Measurements from ENCODE around the gene TNFRSF11A.

TNFRSF11A gene

DNA sequence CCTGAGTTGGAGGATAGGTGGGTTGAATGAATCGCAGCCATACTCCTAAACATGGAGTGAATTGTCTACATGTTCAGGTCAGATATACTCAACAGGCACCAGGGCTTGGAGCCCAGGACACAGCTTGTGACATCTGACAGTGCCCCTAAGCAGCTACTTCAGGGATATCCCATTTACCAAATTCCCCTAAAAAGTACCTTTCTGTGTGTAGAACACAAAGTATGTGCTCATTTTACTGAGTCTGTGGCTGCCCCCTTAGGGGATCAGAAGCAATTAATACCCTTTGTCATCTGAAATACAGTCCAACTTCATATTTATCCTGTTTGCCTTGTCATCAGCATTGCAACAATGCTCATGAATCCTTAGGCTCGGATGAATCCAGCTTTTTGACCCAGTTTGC, 20.8 kb downstream of the TNFRSF11A start:
- DNase-seq = no peak

DNA sequence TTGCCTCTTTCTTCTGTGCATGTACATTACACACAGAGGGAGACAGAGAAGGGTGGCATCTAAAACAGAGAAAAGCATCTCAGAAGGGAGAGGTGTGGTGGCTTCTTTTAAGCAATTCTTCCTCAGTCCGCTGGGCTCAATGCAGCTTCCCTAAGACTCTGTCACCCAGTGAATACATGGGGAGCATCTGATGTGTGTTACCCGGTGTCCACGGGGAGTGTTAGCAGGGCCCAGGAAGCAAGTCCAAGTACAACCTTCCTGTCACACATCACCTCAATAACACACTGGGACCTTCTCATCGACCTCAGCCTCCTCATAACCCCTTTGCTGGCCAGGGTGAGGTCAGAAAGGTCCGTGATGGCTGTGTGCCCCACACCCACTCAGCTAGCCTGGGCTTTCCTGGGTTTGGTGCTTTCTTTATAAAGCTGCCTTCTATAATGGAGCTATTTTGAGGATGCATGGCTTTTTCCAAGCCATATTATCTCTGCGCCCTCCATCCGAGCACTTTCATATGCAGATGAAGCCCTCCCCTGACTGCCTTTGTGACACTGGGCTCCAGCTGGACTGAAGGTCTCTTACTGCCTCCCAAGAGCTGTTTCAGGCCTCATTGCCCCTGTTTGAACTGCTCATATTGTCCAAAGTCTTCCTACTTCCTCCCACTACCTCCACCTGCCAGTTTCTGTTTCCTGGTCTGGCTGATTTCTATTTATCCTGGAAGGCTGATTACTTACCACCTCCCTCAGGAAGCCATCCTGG, 21.4 kb downstream of the TNFRSF11A start:
- DNase-seq = no peak

DNA sequence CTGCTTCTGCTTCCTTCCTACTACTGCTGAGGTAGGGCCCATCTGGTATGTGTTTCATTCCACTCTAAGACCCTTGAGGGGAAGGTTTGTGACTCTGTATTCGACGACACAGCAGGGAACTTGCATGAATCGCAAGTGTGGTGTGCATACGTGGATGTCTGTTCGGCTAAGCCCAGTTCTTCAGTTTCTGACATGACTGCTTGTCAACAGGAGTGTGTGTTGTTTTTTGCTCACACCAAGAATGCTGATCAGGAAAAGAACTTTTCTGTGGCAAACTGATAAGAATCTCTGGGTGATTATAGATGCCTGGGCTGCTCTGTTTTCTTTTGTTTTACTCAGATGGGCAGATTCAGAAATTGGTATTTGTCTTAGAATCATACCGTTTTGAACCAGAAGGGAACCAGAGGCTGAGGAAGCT, 22.0 kb downstream of the TNFRSF11A start:
- no peak for DNase-seq

DNA sequence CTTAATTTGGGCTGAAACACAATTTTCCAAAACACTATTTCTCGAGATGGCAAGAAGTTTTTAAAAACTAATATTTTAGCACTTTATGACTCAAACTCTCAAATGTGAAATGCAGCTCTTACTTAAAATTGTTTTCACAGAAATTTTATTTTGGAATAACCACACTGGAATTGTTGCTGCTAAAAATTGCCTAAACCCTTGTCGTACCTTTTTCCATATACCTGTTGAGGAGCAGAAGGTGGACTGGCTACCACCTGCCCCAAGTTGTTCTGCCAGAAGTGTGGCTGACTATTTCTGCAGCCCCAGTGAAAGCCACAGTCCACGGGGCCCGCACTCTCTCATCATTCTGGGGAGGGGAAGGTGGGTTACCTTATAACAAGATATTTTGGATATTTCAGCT, 23.4 kb downstream of the TNFRSF11A start:
- no peak for DNase-seq

DNA sequence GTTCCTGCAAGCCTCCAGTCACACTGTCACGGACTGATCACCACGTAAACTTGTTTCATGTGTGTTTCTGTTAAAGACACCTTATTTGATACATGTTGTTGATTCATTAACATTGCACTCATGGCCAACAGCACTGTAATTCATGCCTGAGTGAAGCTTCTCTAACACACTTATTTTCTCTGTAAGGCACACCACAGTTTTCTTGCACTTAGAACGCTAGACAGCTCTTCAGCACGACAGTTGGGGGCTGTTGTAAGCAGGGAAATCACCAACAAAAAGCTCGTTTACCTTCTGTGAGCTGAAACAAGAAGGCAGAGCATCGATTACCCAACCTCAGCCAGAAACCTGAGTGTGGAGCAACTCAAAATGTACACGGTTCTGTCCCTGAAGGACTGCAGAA, 28.1 kb downstream of the TNFRSF11A start:
- no peak for DNase-seq

DNA sequence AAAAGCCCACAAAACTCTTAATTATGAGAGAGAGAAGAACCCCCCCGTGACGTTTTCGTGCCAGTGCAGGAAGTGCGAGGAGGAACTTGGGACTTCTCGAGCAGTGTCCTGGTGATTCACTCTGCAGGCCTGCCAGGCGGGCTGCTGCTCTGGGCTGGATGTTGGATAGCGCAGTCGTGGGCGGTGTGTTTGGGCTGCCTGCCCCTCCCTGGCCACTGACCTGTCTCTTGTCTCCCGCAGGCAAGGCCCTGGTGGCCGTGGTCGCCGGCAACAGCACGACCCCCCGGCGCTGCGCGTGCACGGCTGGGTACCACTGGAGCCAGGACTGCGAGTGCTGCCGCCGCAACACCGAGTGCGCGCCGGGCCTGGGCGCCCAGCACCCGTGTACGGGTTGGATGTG, 29.0 kb downstream of the TNFRSF11A start:
- no peak for DNase-seq

DNA sequence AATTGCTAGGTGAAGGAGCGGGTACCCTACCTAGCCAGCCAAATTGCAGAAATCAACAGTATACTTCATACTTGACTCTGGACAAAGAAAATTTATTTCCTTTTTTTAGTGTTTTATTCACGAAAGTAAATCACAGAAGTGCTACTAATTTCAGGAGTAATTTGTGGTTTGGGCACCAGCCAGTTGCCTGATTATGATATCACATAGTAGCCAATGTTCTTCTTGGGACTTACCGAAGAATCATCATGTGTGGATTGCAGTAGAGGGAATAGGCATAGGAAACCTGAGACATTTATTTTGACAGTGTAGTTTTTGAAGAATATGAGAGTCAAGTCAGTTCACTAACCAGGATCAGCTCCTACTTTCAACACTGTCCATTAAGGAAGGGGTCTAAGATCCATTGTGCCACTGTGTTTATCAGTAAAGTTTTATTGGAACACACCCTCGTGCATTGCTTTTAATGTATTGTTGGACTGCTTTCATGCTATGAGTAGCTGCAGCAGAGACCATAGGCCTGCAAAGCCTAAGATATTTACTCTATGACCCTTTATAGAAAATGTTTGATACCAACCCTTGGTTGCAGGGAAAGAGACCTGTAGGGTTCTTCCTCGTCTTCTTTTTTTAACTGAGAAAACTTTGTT, 32.1 kb downstream of the TNFRSF11A start:
- no peak for DNase-seq

DNA sequence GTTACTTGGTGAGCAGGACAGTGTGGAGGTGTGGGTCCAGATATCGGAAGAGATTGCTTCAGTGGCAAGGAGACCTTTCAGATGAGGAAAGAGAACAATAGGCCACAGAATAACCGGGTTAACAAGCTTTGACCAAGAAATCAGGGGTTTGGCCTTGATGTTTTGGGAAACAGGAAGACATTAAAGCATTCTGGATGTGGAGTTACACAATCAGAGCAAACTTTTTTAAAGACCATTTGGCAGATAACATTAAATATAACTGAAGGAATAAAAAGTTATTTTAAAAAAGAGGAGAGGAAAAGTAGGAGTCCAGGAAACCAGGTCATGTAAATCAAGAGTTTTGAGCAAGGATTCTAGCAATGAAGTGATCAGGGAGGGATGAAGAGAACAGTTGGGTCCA, 35.7 kb downstream of the TNFRSF11A start:
- DNase-seq = no peak

DNA sequence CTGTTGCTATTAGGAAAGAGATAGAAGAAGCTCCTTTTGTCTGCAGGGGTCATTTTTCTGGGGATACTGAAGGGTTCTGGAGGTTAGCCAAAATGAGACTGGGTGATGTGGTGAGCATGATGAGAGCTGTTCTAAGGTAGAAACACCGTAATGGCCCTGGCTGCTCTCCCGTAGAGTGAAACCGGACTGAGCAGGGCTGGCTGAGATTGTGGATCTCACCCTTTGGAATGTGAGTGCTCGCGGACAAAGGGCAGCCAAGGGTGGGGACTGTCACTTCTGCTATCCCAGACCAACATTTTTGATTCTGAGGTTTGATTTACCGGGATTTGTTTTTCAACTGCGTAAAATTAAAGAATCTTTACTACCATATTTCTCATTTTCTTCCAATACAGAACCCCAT, 36.2 kb downstream of the TNFRSF11A start:
- DNase-seq = no peak

DNA sequence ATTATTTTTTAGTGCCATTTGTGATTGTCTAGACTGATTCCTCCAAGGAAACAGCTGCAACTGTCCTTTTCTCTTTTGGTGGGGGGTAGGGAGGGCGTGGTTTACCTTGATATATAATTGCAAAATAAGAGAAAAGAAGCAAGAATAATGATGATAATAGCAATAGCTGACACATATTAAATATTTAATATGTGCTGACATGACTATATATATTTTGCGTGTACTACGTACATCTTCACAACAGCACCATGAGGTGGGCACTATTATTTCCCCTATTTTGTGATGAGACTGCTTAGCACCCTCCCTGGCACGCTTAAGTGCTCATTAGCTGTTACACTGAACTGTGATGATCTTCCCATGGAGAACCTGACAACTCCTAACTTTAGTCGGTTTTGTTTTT, 39.4 kb downstream of the TNFRSF11A start:
- DNase-seq = no peak

DNA sequence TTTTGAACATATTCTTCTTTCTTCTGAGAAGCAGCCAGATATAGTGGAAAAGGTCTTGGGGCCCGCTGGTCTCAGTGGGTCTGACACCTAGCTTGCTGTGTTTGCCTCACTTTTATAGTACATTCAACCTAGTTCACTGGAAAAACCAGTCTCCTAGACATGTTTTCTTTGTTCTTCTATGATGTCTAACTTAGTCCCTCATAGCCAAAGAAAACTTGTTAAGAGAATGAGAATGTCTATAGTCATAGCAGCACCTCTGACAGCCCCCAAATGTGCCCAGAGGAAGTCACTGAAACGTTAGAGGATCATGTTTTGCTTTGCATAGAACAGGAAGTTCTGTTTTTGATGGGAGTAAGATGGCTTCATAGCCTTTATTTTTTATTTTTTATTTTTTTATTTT, 40.3 kb downstream of the TNFRSF11A start:
- DNase-seq = no peak

DNA sequence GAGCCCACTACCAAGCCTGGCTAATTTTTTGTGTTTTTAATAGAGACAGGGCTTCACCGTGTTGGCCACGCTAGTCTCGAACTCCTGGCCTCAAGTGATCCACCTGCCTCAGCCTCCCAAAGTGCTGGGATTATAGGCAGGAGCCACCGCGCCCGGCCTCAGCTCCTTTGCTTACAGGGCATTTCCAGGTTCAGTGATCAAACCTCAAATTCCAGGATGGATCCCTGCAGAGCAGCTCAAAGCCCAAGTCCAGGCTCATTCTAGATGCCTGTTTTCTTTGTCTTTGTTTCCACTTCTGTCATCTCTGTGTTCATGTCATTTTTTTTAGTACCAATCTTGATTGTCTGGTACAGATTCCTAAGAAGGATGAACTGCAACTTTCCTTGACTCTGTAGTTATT, 41.9 kb downstream of the TNFRSF11A start:
- DNase-seq = no peak

DNA sequence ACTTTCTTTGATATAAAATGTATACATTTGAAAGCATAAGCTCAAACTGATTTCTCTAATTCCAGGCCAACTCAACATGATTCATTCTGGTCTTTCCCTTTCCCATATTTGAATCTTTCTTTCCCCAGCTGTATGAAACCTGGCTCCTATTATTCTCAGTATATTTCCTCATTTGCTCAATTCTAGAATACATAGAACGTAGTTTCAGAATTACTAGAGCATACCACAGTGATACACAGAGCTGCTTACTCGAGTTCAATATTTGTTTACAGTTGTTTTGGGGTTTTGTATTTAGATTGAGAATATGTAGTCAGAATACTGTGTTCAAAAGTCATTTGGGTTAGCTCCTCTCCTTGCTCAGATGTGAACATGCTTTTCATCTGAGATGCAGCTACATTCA, 43.0 kb downstream of the TNFRSF11A start:
- no peak for DNase-seq

DNA sequence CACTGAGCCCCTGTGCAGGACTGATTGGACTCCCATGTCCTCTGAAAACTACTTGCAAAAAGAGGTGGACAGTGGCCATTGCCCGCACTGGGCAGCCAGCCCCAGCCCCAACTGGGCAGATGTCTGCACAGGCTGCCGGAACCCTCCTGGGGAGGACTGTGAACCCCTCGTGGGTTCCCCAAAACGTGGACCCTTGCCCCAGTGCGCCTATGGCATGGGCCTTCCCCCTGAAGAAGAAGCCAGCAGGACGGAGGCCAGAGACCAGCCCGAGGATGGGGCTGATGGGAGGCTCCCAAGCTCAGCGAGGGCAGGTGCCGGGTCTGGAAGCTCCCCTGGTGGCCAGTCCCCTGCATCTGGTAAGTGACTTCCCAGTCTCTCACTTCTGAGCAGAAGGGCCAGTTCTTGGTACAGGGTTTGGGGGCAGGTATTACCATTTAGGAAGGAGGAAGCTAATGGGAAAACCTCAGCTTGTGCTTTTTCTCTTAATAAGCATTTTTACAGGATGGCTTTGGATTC, 44.1 kb downstream of the TNFRSF11A start:
- no peak for DNase-seq

DNA sequence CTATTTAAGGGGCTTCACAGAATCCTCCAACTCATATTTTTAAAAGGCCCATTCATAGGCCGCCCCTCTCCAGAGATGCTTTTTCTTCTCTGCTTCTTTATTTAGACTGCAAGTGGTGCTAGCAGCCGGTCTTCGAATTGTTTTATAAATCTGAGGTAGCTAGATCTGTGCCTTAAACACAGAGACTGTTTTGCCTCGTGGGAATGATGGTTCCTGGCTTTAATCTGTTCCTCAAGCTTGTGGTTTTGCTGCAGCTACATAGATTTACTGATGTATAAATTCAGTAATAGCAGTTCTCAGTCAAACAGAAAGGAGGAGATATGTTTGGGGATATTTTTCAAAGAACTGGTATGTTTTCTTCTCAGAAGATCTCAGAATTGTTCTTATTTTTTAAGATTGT, 45.3 kb downstream of the TNFRSF11A start:
- DNase-seq = no peak

DNA sequence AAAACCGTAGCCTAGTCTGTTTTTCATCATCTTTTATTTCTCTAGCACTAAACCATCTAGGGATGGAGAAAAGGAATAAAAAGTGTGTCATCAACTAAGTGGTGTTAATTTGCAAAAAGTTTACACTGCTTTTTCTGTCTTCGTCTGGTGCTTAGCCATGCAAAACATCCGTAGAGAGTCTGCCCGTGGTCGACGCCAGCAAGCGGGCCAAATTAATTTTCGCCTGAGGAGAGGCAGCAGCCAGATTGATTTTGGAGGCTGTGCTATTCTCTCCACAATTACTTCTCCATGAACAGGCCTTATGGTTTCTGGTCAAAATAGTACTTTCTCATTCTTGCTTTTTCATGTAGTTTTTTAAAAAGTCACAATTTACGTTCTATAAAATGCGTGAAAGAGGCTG, 46.3 kb downstream of the TNFRSF11A start:
- DNase-seq = no peak

DNA sequence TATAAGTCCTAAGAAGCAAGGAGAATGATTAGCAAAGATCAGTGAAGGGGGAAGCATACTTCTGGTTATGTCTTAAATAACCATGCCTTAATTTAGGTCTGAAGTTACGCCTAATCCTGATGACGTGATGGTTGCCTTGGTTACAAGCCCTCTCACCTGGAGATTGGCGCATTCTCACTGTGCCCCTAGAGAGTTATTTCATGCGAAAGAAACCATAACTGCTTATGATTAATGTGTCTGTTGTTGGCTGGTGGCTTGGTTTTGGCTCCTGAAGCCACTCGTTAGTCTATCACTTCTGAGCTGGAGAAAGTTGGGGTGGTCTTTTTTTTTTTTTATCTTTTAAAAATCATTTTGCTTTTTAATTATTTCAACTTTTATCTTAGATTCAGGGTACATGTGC, 47.0 kb downstream of the TNFRSF11A start:
- DNase-seq = no peak

DNA sequence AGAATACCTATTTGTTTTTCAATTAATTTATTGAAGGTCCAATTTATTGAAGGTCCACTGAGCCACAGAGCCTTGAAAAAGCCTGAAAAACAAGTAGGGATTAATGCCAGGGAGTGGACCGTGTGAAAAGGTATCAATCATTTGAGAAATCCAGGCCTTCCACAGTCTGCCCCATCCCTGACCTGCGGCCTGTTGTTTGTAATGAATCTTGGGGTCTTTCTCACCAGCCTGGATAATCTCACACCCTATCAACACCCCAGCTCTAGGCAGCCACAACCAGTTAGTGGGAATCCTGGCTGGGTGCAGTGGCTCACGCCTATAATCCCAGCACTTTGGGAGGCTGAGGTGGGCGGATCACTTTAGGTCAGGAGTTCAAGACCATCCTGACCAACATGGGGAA, 47.8 kb downstream of the TNFRSF11A start:
- DNase-seq = no peak

DNA sequence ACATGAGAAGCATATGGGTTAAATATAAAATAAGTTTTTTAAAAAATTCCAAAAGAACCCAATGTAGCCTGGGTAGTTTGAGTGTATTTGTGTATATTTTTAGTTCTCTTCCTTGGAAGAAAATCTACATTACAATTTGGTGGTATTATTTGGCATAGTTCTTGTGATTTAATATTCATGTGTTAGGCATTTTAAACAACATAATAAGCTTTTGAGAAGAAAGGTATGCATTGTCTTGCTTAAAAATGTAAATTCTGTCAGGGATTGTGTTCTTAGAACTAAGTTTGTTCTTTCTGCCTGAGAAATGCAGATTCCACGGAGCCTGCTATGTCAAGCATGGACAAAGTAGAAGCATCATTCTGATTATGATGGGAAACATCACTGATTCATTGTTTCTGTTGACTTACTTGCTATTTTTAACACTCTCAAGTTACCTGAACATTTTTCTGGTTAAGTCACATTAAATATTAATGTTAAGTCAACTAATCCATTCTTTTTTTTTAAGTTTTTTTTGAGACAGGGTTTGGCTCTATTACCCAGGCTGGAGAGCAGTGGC, 49.4 kb downstream of the TNFRSF11A start:
- DNase-seq = no peak

DNA sequence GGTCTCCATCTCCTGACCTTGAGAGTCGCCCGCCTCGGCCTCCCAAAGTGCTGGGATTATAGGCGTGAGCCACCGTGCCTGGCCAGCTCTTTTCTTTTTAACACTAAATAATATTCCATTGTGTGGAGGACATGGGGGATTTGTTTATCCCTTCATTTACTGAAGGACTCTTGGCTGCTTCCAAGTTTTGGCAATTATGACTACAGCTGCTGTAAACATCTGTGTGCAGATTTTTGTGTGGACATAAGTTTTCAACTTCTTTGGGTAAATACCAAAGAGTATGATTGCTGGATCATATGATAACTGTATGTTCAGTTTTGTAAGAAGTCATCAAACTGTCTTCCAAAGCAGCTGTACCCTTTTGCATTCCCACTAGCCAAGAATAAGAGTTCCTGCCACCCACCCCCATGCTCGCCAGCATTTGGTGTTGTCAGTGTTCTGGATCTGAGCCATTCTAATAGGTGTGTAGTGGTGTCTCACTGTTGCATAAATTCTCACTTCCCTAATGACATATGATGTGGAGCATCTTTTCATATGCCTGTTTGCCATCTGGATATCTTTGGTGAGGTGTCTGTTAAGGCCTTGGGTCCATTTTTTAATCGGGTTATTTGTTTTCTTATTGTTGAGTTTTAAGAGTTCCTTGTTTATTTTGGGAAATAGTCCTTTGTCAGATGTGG, 52.2 kb downstream of the TNFRSF11A start:
- no peak for DNase-seq

DNA sequence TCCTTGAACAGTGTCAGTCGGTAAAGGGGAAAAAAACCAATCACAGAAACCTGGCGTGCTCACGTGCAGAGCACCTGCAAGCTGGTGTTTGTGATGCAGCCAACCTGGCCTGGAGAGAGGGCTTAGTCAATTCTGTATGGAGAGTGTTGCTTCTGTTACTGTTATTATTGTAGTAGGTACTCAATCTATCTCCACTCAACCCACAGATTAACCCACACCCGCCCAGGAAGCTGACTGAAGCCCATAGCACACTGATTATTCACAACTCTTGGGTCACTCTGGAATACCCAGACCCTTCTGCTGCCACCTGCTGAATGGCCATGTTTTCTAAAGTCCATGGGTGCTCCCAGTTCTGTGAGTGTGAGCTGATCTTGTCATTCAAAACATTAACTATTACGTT, 53.9 kb downstream of the TNFRSF11A start:
- DNase-seq = no peak

DNA sequence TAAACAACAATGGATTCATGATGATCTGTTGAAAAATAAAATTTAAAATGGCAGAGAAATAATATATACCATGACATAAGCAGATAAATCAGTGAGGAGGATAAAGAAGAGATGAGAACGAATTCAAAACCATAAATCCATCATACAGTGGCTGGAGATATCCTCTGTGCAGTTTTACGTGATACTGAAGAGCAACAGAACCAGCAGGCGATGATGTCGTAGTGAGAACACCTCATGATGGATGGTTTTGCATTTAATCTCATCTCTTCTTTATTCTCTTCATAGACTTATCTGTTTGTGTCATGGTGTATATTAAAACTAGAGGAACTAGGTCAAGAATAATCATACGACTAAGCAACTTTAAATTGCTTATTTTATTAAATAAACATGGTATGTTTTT, 56.3 kb downstream of the TNFRSF11A start:
- DNase-seq = no peak

DNA sequence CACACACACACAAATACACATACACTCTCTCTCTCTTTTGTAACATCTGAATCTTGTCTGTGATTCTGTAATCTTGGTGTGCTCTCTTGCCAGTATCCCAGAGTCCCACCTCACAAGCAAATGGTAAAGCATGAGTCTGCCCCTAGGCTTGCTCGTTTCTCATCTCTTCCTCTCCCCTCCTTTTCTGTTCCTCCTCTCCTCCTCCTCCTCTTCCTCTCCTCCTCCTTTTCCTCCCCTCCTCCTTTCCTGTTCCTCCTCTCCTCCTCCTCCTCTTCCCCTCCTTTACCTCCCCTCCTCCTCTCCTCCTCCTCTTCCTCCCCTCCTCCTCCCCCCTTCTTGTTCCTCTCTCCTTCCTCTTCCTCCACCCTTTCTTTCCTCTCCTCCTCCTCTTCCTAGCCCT, 59.0 kb downstream of the TNFRSF11A start:
- no peak for DNase-seq

DNA sequence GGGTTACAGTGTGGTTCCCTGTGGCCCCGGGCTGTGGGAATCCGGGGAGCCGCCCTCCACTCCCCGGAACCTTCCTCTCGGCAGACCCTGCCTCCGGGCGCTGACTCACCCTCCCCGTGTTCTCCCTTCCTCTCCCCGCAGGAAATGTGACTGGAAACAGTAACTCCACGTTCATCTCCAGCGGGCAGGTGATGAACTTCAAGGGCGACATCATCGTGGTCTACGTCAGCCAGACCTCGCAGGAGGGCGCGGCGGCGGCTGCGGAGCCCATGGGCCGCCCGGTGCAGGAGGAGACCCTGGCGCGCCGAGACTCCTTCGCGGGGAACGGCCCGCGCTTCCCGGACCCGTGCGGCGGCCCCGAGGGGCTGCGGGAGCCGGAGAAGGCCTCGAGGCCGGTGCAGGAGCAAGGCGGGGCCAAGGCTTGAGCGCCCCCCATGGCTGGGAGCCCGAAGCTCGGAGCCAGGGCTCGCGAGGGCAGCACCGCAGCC, 59.5 kb downstream of the TNFRSF11A start:
- no peak for DNase-seq
